ENCODE data around the gene SCRN1.

GRCh38 chr7:29976266-29976665, 13.3 kb downstream of the SCRN1 start:
- TF ChIP-seq CTCF (CRISPR knock-in tag; IDR thresholded peaks at IDR 0.05) (no peak), JUN (CRISPR knock-in tag; IDR thresholded peaks at IDR 0.05) (no peak), ZBTB4 (CRISPR knock-in tag; IDR thresholded peaks at IDR 0.05; ENCODE audit: borderline replicate concordance) (no peak), KLF6 (CRISPR knock-in tag; IDR thresholded peaks at IDR 0.05) (no peak), ZNF556 (CRISPR knock-in tag; IDR thresholded peaks at IDR 0.05; ENCODE audit: borderline replicate concordance) (no peak), HMG20A (CRISPR knock-in tag; IDR thresholded peaks at IDR 0.05; ENCODE audit: borderline replicate concordance) (no peak), POLR2AphosphoS5 (IDR thresholded peaks at IDR 0.05; ENCODE audit: low read depth, low read length) (no peak), MAX (IDR thresholded peaks at IDR 0.05) (no peak), ELF4 (CRISPR knock-in tag; IDR thresholded peaks at IDR 0.05; ENCODE audit: borderline replicate concordance) (no peak), TARDBP (CRISPR knock-in tag; IDR thresholded peaks at IDR 0.05) (no peak), ZNF75D (CRISPR knock-in tag; IDR thresholded peaks at IDR 0.05; ENCODE audit: borderline replicate concordance) (no peak), MAFK (conservative IDR thresholded peaks at IDR 0.05 in 1 of 2, IDR thresholded peaks at IDR 0.05 in 1 of 2; ENCODE audit: low read length in 2 of 2) (no peak), TFAP4 (IDR thresholded peaks at IDR 0.05; ENCODE audit: borderline replicate concordance, low read depth) (no peak)

All from HepG2 (cell line).